GM12875 (cell line): ENCODE measurements around the gene MRPL49.
"Not testable (repeated sequence)": the region's sequence is repeated elsewhere in the genome, so short reads cannot be mapped to it uniquely, and the experiment has no call there.

ENCODE experiments used
- H3K4me3 ChIP-seq: one replicate; pipeline ENCODE4 v1.5.1; 2011; ENCODE audit warnings: low read depth, low read length, control low read depth
- TF ChIP-seq, protein P1 (sequence below): IDR thresholded peaks from 2 replicates; pipeline ENCODE4 v1.5.1; 2011; ENCODE audit warnings: low read depth, mild to moderate bottlenecking, control low read depth, inconsistent platforms, low read length, moderate library complexity, borderline replicate concordance; ENCODE audit not compliant: insufficient read depth

MRPL49 gene

DNA sequence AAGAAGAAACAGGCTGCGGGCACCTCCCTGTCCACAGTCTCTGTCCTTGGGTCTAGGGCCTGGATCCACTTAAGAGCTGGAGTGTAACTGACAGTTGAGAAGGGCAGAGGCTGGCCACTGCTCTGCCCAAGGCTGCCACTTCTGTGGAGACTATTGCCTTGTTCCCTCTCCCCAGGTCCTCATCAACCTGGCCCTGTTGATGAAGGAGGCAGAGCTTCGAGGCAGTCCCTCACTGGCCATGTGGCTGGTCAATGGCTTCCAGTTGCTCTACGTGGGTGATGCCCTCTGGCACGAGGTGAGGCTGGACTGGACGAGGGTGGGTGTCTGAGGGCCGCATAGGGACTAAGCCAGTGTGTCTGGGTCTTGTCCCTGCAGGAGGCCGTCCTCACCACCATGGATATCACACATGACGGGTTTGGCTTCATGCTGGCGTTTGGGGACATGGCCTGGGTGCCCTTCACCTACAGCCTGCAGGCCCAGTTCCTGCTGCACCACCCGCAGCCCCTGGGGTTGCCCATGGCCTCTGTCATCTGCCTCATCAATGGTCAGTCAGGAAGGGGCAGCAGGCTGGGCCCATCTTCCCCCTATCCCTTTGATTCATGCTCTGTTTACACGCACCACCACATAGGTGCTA is 7.5 kb upstream of the MRPL49 start:
- no peak overlapping the region for H3K4me3 ChIP-seq
- TF ChIP-seq, protein P1, sequence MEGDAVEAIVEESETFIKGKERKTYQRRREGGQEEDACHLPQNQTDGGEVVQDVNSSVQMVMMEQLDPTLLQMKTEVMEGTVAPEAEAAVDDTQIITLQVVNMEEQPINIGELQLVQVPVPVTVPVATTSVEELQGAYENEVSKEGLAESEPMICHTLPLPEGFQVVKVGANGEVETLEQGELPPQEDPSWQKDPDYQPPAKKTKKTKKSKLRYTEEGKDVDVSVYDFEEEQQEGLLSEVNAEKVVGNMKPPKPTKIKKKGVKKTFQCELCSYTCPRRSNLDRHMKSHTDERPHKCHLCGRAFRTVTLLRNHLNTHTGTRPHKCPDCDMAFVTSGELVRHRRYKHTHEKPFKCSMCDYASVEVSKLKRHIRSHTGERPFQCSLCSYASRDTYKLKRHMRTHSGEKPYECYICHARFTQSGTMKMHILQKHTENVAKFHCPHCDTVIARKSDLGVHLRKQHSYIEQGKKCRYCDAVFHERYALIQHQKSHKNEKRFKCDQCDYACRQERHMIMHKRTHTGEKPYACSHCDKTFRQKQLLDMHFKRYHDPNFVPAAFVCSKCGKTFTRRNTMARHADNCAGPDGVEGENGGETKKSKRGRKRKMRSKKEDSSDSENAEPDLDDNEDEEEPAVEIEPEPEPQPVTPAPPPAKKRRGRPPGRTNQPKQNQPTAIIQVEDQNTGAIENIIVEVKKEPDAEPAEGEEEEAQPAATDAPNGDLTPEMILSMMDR: no peak

DNA sequence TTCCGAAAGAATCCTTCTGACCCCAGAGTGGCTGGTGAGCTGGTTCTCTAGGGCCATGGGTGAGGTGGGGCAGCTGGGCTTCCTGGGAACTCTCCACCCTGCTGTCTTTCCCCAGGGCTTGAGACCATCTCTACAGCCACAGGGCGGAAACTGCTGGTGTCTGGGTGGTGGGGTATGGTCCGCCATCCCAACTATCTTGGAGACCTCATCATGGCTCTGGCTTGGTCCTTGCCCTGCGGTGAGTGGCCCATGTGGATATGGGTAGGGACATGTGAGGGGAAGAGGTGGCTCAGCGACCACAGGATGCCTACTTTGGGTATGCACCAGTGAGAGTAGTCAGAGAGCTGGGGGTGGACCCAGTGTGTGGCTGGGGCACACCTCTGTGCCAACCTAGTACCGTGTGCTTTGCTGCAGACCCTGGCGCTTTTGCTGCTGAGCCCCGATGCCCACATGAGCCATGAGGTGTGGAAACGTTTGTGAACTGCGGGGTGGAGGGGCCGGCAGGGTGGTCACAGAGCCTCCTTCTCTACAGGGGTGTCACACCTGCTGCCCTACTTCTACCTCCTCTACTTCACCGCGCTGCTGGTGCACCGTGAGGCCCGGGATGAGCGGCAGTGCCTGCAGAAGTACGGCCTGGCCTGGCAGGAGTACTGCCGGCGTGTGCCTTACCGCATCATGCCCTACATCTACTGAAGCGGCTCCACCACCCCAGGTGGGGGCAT is 6.6 kb upstream of the MRPL49 start:
- TF ChIP-seq, protein P1: no peak
- H3K4me3 ChIP-seq: no peak overlapping the region

DNA sequence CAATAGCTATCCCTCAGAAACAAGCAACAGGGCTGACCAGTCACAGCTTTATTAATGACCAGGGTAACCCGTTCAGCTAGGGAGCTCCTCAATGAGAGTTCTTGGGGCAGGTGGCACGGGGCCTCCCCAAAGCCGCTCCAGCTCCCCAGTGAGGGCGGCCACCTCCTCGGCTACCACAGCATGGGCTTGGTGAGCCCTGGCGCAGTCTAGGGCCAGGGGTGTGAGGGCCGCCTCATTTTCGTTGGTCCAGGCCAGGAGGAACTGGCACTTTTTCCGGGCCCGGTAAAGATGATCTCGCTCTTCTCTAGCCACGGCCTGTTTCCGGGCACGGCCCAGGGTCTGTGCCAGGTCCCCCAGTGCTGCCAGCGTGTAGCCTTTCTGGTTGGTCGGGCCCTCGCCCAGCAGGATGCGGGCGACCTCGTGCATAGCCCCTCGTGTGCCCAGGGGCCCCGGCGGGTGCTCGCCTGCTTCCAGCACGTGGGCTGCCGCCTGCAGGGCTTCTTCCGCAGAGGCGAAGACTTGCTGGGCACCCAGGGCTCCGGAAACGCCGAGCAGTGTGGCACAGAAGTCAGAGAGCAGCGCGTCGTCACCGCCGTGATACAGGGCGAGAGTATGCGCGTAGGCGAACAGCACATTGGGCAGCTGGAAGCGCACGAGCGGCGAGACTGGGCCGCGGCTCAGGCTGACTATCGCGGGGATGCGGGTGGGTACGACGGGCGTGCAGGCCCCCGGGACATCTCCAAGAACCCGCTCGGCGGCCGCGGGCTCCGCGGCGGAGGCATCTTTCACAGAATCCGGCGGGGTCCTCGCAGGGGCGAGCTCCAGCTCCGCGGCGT is 5.5 kb upstream of the MRPL49 start:
- TF ChIP-seq, protein P1: no peak
- H3K4me3 ChIP-seq: peak overlapping the region; percentile 98

DNA sequence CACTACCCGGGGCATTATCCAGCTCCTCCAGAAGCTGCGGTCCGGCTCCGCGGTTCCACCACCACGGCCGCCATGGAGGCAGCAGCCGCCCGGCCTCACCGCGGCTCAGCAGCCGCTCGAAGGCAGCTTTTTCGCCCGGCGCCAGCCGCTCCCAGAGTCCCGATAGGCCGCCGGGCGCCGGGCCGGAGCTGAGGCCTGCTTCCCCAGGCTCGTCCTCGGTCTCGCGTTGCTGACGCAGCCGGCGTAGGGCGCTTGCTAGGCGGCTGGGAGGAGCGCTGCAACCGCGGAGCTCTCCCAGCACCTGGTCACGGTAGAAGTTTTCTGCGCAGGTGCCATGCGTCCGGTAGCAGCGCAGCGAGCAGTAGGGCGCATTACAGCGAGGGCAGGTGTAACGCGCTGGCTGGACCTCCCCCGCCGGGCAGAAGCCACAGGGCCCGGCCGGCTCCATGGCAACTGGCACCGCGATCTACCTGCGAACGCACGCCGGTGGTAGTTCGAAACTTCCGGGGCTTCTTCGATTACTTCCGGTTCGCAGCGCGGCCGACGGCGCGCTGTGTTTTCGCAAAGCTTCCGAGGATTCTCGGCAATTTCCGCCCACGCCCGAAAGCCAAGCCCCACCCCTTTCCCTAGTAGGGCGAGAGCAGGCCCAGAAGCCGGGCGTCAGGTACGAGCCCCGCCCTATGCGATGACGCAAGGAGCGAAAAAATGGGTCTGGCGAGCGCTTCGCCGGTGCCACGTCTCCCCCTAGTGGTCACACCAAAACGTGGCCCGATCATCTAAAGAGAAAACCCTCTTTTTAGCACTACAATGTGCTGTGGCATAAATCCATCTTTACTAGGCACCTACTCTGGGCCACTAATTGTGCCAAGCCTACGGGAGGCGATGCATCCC is 4.7 kb upstream of the MRPL49 start, which contains the start of gene ZNHIT2:
TSS of gene ZNHIT2 (minus strand) at position 496 of the 891 bp plus-strand sequence. CDS start at position 448, 48 bp downstream.
- TF ChIP-seq, protein P1: peak; percentile 87
- peak within 1 kb of the TSS; percentile 98 for H3K4me3 ChIP-seq

DNA sequence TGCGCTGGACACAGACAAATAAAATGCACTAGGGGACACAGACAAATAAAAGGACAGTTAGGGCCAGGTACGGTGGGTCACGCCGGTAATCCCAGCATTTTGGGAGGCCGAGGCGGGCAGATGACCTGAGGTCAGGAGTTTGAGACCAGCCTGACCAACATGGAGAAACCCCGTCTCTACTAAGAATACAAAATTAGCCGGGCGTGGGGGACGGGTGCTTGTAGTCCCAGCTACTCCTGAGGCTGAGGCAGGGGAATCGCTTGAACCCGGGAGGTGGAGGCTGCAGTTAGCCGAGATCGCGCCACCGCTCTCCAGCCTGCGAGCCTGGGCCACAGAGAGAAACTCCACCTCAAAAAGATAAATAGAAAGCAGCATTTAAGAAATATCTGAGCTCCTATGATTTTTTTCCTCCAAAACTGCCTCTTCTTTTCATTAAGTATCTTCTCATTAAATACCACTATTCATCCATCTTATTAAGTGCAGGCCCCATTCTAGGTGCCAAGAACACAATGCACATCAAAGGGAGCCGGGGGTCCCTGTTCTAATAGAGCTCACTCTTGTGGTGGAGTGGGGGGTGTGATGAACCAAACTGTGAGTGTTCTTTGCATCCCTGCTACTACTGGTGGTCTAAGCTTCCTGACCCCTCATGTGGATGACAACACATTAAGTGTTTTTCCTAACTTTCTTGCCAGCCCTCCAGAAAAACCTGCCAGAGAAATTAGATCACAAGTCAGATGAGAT is 3.9 kb upstream of the MRPL49 start:
- TF ChIP-seq, protein P1: no peak

DNA sequence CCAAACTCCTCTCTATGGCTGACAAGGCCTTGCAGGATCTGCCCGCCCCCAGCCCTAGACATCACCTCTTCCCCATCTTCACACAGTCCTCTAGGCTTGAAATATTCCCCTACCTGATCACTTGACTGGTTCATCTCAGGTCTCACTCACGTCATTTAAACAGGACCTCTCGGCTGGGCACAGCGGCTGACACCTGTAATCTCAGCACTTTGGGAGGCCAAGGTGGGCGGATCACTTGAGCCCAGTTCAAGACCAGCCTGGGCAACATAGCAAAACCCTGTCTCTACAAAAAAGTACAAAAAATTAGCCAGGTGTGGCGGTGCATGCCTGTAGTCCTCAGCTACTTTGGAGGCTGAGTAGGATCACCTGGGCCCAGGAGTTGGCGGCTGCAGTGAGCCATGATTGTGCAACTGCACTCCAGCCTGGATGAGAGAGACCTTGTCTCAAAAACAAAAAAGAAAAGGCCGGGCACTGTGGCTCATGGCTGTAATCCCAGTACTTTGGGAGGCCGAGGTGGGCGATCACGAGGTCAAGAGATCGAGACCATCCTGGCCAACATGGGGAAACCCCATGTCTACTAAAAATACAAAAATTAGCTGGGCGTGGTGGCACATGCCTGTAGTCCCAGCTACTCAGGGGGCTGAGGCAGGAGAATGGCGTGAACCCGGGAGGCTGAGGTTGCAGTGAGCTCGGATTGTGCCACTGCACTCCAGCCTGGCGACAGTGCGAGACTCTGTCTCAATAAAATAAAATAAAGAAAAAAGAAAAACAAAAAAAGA is 3.0 kb upstream of the MRPL49 start:
- not testable (repeated sequence) for H3K4me3 ChIP-seq

More for the DNA sequence above, 3.9 kb upstream of the MRPL49 start:
- no peak overlapping the region for H3K4me3 ChIP-seq
